GM19372 (cell line): ENCODE data around the gene CD68.
A peak's percentile ranks its signal among the peaks of the same experiment; 100 is the strongest.

Experiments used
- ATAC-seq: cut with Tn5 transposase; IDR thresholded peaks from one replicate; pipeline ENCODE4 v1.9.1; 2021; ENCODE audit warnings: mild to moderate bottlenecking, low read depth, moderate library complexity; ENCODE audit not compliant: unreplicated experiment

Gene CD68

GRCh38 chr17:7559320-7560171 lies 19.9 kb upstream of the CD68 start:
- ATAC-seq = no peak

- no peak for ATAC-seq
Measured at GRCh38 chr17:7560172-7561027, 19.0 kb upstream of the CD68 start.

GRCh38 chr17:7561028-7561575 lies 18.3 kb upstream of the CD68 start:
- ATAC-seq = peak; percentile 42

- peak; percentile 81 for ATAC-seq
Measured at GRCh38 chr17:7561589-7562207, 17.7 kb upstream of the CD68 start, which contains the start of gene SENP3. Gene SENP3, plus strand, starts transcription at chr17:7561919. Its CDS starts 1,158 bp downstream, at chr17:7563077.

GRCh38 chr17:7562208-7562605 lies 17.2 kb upstream of the CD68 start:
- ATAC-seq = no peak

GRCh38 chr17:7563115-7563869 lies 16.1 kb upstream of the CD68 start:
- ATAC-seq = no peak

- ATAC-seq = no peak
Measured at GRCh38 chr17:7569571-7569970, 9.9 kb upstream of the CD68 start.

- no peak for ATAC-seq
Measured at GRCh38 chr17:7570351-7570750, 9.1 kb upstream of the CD68 start.

GRCh38 chr17:7572338-7572587 lies 7.2 kb upstream of the CD68 start:
- ATAC-seq = no peak

- peak; percentile 75 for ATAC-seq
Measured at GRCh38 chr17:7572588-7573323, 6.7 kb upstream of the CD68 start.

- ATAC-seq = peak; percentile 22
Measured at GRCh38 chr17:7573324-7574080, 5.9 kb upstream of the CD68 start.

- no peak for ATAC-seq
Measured at GRCh38 chr17:7574176-7574953, 5.1 kb upstream of the CD68 start.

GRCh38 chr17:7575481-7575883 lies 4.0 kb upstream of the CD68 start:
- ATAC-seq = no peak

- ATAC-seq = no peak
Measured at GRCh38 chr17:7575959-7576358, 3.5 kb upstream of the CD68 start.

GRCh38 chr17:7576432-7576937 lies 3.0 kb upstream of the CD68 start:
- ATAC-seq = no peak

- ATAC-seq = no peak
Measured at GRCh38 chr17:7577327-7578199, 1.9 kb upstream of the CD68 start.
